Neuron (in vitro differentiated cells): ENCODE data around the gene CCDC27.

Experiments used
- H2AFZ ChIP-seq: one replicate; pipeline ENCODE4 v1.6.1; 2013; ENCODE audit warnings: low read depth, mild to moderate bottlenecking, inconsistent platforms, low read length, moderate library complexity
- H3K27me3 ChIP-seq: one replicate; pipeline ENCODE4 v1.6.1; 2013; ENCODE audit warnings: low read length; ENCODE audit not compliant: insufficient read depth
- H3K36me3 ChIP-seq: one replicate; pipeline ENCODE4 v1.6.1; 2013; ENCODE audit warnings: low read length; ENCODE audit not compliant: insufficient read depth
- H3K4me1 ChIP-seq: one replicate; pipeline ENCODE4 v1.6.1; 2013; ENCODE audit warnings: low read length; ENCODE audit not compliant: insufficient read depth
- H3K4me3 ChIP-seq: 2 replicates; pipeline ENCODE4 v1.5.1; 2013; ENCODE audit warnings: mild to moderate bottlenecking, low read length, moderate library complexity
- H3K9me3 ChIP-seq: one replicate; pipeline ENCODE4 v1.6.1; 2013; ENCODE audit warnings: low read length

CCDC27 gene

GRCh38 chr1:3761296-3762010 is 9.2 kb downstream of the CCDC27 start:
- H3K27me3 ChIP-seq = peaks cover 13% of the 10 kb centered on the region

GRCh38 chr1:3762151-3762872 is 10.1 kb downstream of the CCDC27 start:
- H3K4me3 ChIP-seq = no peak overlapping the region
- H2AFZ ChIP-seq = no peak overlapping the region
- no peaks in the 10 kb centered on the region for H3K36me3 ChIP-seq
- no peaks in the 10 kb centered on the region for H3K4me1 ChIP-seq
- H3K27me3 ChIP-seq = peaks cover 12% of the 10 kb centered on the region
- peaks cover 16% of the 10 kb centered on the region for H3K9me3 ChIP-seq

More at GRCh38 chr1:3761296-3762010, 9.2 kb downstream of the CCDC27 start:
- H2AFZ ChIP-seq = no peak overlapping the region
- H3K4me3 ChIP-seq = no peak overlapping the region
- H3K9me3 ChIP-seq = peaks cover 16% of the 10 kb centered on the region
- no peaks in the 10 kb centered on the region for H3K36me3 ChIP-seq
- no peaks in the 10 kb centered on the region for H3K4me1 ChIP-seq

- peaks cover 12% of the 10 kb centered on the region for H3K27me3 ChIP-seq
- H3K4me3 ChIP-seq = no peak overlapping the region
Observed at GRCh38 chr1:3762873-3763228, 10.6 kb downstream of the CCDC27 start.

GRCh38 chr1:3763351-3764125 is 11.3 kb downstream of the CCDC27 start:
- Histone ChIP-seq H3K36me3 (no peaks in the 10 kb centered on the region), H3K4me1 (no peaks in the 10 kb centered on the region), H3K4me3 (no peak overlapping the region), H2AFZ (no peak overlapping the region), H3K27me3 (peaks cover 12% of the 10 kb centered on the region), H3K9me3 (peaks cover 16% of the 10 kb centered on the region)

More at GRCh38 chr1:3762873-3763228, 10.6 kb downstream of the CCDC27 start:
- H3K4me1 ChIP-seq = no peaks in the 10 kb centered on the region
- peaks cover 16% of the 10 kb centered on the region for H3K9me3 ChIP-seq
- no peaks in the 10 kb centered on the region for H3K36me3 ChIP-seq
- H2AFZ ChIP-seq = no peak overlapping the region

GRCh38 chr1:3767328-3767925 is 15.2 kb downstream of the CCDC27 start:
- Histone ChIP-seq H3K4me3 (no peak overlapping the region), H2AFZ (no peak overlapping the region), H3K36me3 (no peaks in the 10 kb centered on the region), H3K9me3 (no peaks in the 10 kb centered on the region), H3K27me3 (peaks cover 7% of the 10 kb centered on the region), H3K4me1 (peaks cover 11% of the 10 kb centered on the region)

- Histone ChIP-seq H3K4me3 (no peak overlapping the region), H3K4me1 (peaks cover 14% of the 10 kb centered on the region), H3K9me3 (no peaks in the 10 kb centered on the region), H3K36me3 (no peaks in the 10 kb centered on the region), H3K27me3 (peaks cover 6% of the 10 kb centered on the region), H2AFZ (no peak overlapping the region)
Observed at GRCh38 chr1:3768811-3769390, 16.7 kb downstream of the CCDC27 start.

GRCh38 chr1:3770047-3770765 is 18.0 kb downstream of the CCDC27 start:
- H3K4me1 ChIP-seq = peaks cover 24% of the 10 kb centered on the region
- no peaks in the 10 kb centered on the region for H3K27me3 ChIP-seq
- H3K9me3 ChIP-seq = no peaks in the 10 kb centered on the region
- H2AFZ ChIP-seq = no peak overlapping the region
- no peak overlapping the region for H3K4me3 ChIP-seq
- H3K36me3 ChIP-seq = no peaks in the 10 kb centered on the region

- Histone ChIP-seq H3K4me3 (peak overlapping the region; percentile 43), H3K27me3 (no peaks in the 10 kb centered on the region), H3K36me3 (no peaks in the 10 kb centered on the region), H3K9me3 (no peaks in the 10 kb centered on the region), H2AFZ (peak overlapping the region; percentile 74), H3K4me1 (peaks cover 31% of the 10 kb centered on the region)
Observed at GRCh38 chr1:3771108-3772026, 19.1 kb downstream of the CCDC27 start.

- no peaks in the 10 kb centered on the region for H3K27me3 ChIP-seq
- H3K36me3 ChIP-seq = no peaks in the 10 kb centered on the region
- H3K4me1 ChIP-seq = peaks cover 31% of the 10 kb centered on the region
- H3K9me3 ChIP-seq = no peaks in the 10 kb centered on the region
- peak overlapping the region; percentile 43 for H3K4me3 ChIP-seq
- H2AFZ ChIP-seq = peak overlapping the region; percentile 74
Observed at GRCh38 chr1:3772027-3772714, 19.9 kb downstream of the CCDC27 start.

GRCh38 chr1:3772715-3773571 is 20.7 kb downstream of the CCDC27 start, which contains the start of gene SMIM1:
Gene SMIM1 (plus strand): TSS chr1:3772749. CDS start chr1:3775374, 2,625 bp downstream.
- Histone ChIP-seq H3K9me3 (no peaks in the 10 kb centered on the region), H3K27me3 (no peaks in the 10 kb centered on the region), H3K4me1 (peaks cover 31% of the 10 kb centered on the region), H3K4me3 (peak within 1 kb of the TSS; percentile 43), H3K36me3 (no peaks in the 10 kb centered on the region), H2AFZ (peak within 1 kb of the TSS; percentile 74)
